NK-92 (cell line): ENCODE results near the gene TCEAL4.

Experiments
- DNase-seq: peaks from one replicate; lab custom pipeline; 2025; ENCODE audit not compliant: unreplicated experiment; lab: John Stamatoyannopoulos, UW

TCEAL4 gene

GRCh38 chrX:103585411-103586313, at the start of gene TCEAL4:
Gene TCEAL4 (plus strand): TSS chrX:103585515. CDS start chrX:103586676, 1,161 bp downstream.
- DNase-seq, result no peak

- no peak for DNase-seq
Observed at GRCh38 chrX:103536071-103536470, 49.2 kb upstream of the TCEAL4 start.

- no peak for DNase-seq
Observed at GRCh38 chrX:103536732-103537131, 48.6 kb upstream of the TCEAL4 start.

GRCh38 chrX:103537871-103538387, 47.4 kb upstream of the TCEAL4 start:
- no peak for DNase-seq

GRCh38 chrX:103538728-103539127, 46.6 kb upstream of the TCEAL4 start:
- DNase-seq, result no peak

- DNase-seq, result no peak
Observed at GRCh38 chrX:103539695-103540094, 45.6 kb upstream of the TCEAL4 start.

- no peak for DNase-seq
Observed at GRCh38 chrX:103540145-103540544, 45.2 kb upstream of the TCEAL4 start.

- no peak for DNase-seq
Observed at GRCh38 chrX:103549916-103550315, 35.4 kb upstream of the TCEAL4 start.

GRCh38 chrX:103550415-103551051, 34.8 kb upstream of the TCEAL4 start:
- DNase-seq, result no peak

GRCh38 chrX:103552236-103552635, 33.1 kb upstream of the TCEAL4 start:
- DNase-seq, result no peak

GRCh38 chrX:103554687-103555424, 30.5 kb upstream of the TCEAL4 start:
- DNase-seq, result no peak

- no peak for DNase-seq
Observed at GRCh38 chrX:103556963-103557612, 28.2 kb upstream of the TCEAL4 start.

- DNase-seq, result no peak
Observed at GRCh38 chrX:103560256-103560655, 25.1 kb upstream of the TCEAL4 start.

GRCh38 chrX:103562801-103563200, 22.5 kb upstream of the TCEAL4 start:
- DNase-seq, result no peak

- DNase-seq, result no peak
Observed at GRCh38 chrX:103565197-103565596, 20.1 kb upstream of the TCEAL4 start.

- no peak for DNase-seq
Observed at GRCh38 chrX:103565752-103566151, 19.6 kb upstream of the TCEAL4 start.

GRCh38 chrX:103571121-103571520, 14.2 kb upstream of the TCEAL4 start:
- DNase-seq, result no peak

- no peak for DNase-seq
Observed at GRCh38 chrX:103571726-103572125, 13.6 kb upstream of the TCEAL4 start.

- no peak for DNase-seq
Observed at GRCh38 chrX:103573202-103573601, 12.1 kb upstream of the TCEAL4 start.

- no peak for DNase-seq
Observed at GRCh38 chrX:103584596-103584995, 719 bp upstream of the TCEAL4 start.

- no peak for DNase-seq
Observed at GRCh38 chrX:103586314-103586646, 965 bp downstream of the TCEAL4 start.
